Dendritic cell treated with granulocyte-macrophage colony-stimulating factor and Interleukin-4, amounts not matched to agents 40 ng/mL and 50 ng/mL, for 4 days (primary cell): ENCODE data around the gene AVL9.
"Not testable (repeated sequence)": the region's sequence is repeated elsewhere in the genome, so short reads cannot be mapped to it uniquely, and the experiment has no call there.

ENCODE experiments used
- H3K27ac Mint-ChIP-seq: one replicate; pipeline ENCODE4 v1.8.0; 2022; ENCODE audit warnings: mild to moderate bottlenecking, mixed read lengths
- H3K27me3 Mint-ChIP-seq: one replicate; pipeline ENCODE4 v1.8.0; 2022; ENCODE audit warnings: mild to moderate bottlenecking, mixed read lengths
- H3K36me3 Mint-ChIP-seq: one replicate; pipeline ENCODE4 v1.8.0; 2022; ENCODE audit warnings: low read depth, mixed read lengths
- H3K4me1 Mint-ChIP-seq: one replicate; pipeline ENCODE4 v1.8.0; 2022; ENCODE audit warnings: low read depth, mixed read lengths
- H3K4me3 Mint-ChIP-seq: one replicate; pipeline ENCODE4 v1.8.0; 2022; ENCODE audit warnings: mild to moderate bottlenecking, moderate library complexity, mixed read lengths
- H3K9me3 Mint-ChIP-seq: one replicate; pipeline ENCODE4 v1.8.0; 2022; ENCODE audit warnings: mixed read lengths
- intact Hi-C: fragments of 100-400 bp; cut with micrococcal nuclease; formaldehyde crosslinking; loops from one replicate; pipeline ENCODE4 v1.15.0; 2022

The AVL9 gene

DNA sequence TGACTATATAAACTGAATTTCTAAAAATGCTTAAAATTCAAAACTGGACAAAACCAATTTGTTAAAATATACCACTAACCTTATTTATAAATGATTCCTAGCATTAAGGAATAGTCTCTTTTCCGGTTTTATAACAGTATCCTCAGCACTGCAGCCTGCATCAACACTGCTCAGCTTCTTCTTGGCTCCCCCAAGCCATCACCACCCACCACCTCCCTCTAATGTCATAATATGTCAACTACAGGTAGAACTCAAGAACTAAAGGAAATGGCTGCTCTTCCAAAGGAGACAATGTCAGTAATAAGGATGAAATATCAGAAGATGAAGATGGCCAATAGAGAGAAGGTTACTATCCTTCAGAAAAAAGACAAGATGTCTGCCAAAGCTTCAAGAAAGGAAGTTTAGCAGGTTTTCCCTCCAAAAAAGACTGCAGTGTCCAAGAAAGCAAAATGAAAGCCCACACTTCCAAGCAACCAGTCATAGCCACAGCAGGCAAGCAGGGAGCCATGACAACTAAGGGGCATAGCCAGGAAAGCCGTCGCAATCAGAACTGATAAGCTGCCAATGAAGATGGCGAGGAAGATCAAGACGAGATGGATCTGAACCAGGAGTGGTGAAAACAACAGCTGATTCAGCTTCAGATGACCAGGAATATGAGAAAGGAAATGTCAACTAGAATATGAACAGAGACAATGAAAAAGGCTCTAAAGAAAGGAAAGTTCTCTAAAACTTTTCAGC lies 141.6 kb downstream of the AVL9 start:
- H3K27me3 Mint-ChIP-seq, H3K9me3 Mint-ChIP-seq, H3K4me3 Mint-ChIP-seq, intact Hi-C loops, H3K27ac Mint-ChIP-seq, H3K36me3 Mint-ChIP-seq: not testable (repeated sequence)
- peaks cover 25% of the 10 kb centered on the region for H3K4me1 Mint-ChIP-seq

GRCh38 chr7:32637611-32638010 lies 142.3 kb downstream of the AVL9 start:
- H3K9me3 Mint-ChIP-seq, H3K4me3 Mint-ChIP-seq, H3K27ac Mint-ChIP-seq, intact Hi-C loops, H3K27me3 Mint-ChIP-seq, H3K36me3 Mint-ChIP-seq: not testable (repeated sequence)
- peaks cover 25% of the 10 kb centered on the region for H3K4me1 Mint-ChIP-seq
